Keratinocyte (primary cell): ENCODE data around the gene RRP7A.
"Not testable (repeated sequence)": the region's sequence is repeated elsewhere in the genome, so short reads cannot be mapped to it uniquely, and the experiment has no call there.

Experiments used
- EZH2 ChIP-seq: IDR thresholded peaks from one replicate; pipeline ENCODE4 v1.6.1; 2012; ENCODE audit warnings: inconsistent platforms, mild to moderate bottlenecking, low read length, moderate library complexity
- TF ChIP-seq, protein P1 (sequence below), 3 experiments: IDR thresholded peaks in 1 of 3; conservative IDR thresholded peaks in 1 of 3; optimal IDR thresholded peaks in 1 of 3; 2 replicates in 2 of 3; 3 replicates in 1 of 3; pipeline versions ENCODE3 to v1.5.1; 2011; ENCODE audit warnings: low read length in 3 of 3, mild to moderate bottlenecking in 3 of 3, moderate library complexity in 2 of 3, control low read depth in 1 of 3, inconsistent platforms in 1 of 3; ENCODE audit not compliant: insufficient read depth in 2 of 3; ENCODE audit errors: extremely low read depth in 1 of 3

DNA sequence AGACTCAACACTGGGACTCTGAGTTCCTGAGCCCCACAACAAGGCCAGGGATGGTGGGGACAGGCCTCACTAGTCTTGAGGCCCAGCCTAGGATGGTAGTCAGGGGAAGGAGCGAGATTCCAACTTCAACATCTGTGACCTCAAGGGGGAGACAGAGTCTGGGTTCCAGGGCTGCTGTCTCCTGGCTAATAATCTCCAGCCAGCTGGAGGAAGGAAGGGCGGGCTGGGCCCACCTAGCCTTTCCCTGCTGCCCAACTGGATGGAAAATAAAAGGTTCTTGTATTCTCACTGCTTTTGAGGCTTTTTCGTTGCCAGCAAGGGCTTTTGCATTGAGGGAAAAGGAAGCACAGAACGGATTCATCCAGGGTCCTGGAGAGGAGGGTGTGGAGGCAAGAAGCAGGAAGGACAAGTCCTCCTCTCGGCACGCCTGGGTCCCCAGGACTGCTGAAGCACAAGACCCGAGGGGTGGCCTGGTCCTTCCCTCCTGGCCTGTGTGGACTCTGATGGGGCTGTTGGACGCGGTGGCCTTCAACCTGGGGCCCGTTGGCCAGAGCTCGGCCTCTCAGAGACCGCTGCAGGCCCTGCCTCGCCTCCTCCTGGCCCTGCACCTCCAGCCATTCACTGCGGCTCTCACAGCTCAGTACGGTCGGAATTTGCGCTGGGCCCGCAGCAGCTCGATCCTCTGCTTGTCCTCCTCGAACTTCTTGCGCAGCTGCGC is 7.2 kb downstream of the RRP7A start:
- TF ChIP-seq, protein P1, sequence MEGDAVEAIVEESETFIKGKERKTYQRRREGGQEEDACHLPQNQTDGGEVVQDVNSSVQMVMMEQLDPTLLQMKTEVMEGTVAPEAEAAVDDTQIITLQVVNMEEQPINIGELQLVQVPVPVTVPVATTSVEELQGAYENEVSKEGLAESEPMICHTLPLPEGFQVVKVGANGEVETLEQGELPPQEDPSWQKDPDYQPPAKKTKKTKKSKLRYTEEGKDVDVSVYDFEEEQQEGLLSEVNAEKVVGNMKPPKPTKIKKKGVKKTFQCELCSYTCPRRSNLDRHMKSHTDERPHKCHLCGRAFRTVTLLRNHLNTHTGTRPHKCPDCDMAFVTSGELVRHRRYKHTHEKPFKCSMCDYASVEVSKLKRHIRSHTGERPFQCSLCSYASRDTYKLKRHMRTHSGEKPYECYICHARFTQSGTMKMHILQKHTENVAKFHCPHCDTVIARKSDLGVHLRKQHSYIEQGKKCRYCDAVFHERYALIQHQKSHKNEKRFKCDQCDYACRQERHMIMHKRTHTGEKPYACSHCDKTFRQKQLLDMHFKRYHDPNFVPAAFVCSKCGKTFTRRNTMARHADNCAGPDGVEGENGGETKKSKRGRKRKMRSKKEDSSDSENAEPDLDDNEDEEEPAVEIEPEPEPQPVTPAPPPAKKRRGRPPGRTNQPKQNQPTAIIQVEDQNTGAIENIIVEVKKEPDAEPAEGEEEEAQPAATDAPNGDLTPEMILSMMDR (optimal IDR thresholded peaks at IDR 0.05 in 1 of 3, IDR thresholded peaks at IDR 0.05 in 1 of 3, conservative IDR thresholded peaks at IDR 0.05 in 1 of 3; ENCODE audit: extremely low read depth in 1 of 3, insufficient read depth in 2 of 3, low read length in 3 of 3): peak in 1 of 3 experiments; percentile 12
- not testable (repeated sequence) for TF ChIP-seq EZH2
